DND-41 (cell line): Measurements from ENCODE around the gene KNDC1.

Experiments
- CTCF ChIP-seq: IDR thresholded peaks from 2 replicates; pipeline ENCODE4 v1.5.1; 2012; ENCODE audit warnings: borderline replicate concordance, low read length, moderate library complexity, mild to moderate bottlenecking; ENCODE audit not compliant: poor library complexity, severe bottlenecking; ENCODE audit errors: extremely low read depth
- EZH2 ChIP-seq: IDR thresholded peaks from 3 replicates; pipeline ENCODE4 v1.6.1; 2012; ENCODE audit warnings: borderline replicate concordance, low read depth, mild to moderate bottlenecking, moderate library complexity, low read length, inconsistent platforms; ENCODE audit not compliant: severe bottlenecking

DNA sequence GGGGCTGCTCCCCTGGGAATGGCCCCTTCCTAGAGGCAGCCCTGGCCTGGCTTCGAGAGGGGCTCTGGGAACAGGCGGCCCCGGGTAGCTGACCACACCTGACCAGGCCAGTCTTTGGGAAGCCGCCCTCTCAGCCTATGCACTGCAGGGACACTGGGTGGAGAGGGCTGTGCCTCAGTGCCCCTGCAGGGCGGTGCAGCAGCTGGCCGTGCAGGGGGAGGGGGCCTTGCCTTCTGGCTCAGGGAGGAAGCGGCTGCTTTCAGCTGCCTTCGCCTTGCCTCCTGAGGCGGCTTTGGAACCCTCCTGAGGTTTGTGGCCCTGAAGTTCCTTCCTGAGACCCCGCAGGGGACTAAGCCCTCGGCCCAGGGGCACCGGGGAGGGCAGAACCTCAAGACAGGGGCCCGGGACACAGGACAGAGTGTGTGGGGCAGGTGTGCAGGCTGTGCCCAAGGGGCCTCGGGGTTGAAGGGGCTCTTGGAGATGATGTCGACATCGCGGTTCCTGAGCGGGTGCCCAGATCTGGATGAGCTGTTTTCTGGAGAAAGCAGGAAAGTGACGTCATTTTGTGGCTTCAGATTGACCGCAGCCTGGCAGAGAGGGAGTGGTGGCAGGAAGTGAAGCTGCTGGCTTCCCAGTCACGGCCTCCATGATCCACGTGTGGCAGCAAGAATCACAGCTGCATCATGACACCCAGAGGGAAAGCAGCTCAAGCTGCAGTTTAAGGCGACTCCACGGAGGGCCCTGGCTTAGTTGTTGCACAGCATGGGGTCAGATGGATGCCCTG is 99.0 kb downstream of the KNDC1 start:
- TF ChIP-seq CTCF (peak; percentile 48), EZH2 (no peak)
